HepG2 (cell line): Measurements from ENCODE around the gene DPP6. TPM values are rescaled to one million over a fixed set of nuclear protein-coding genes. Genes with fewer than 3 reads are reported as not detected.

Experiments
- ATAC-seq: fragments of 200-7000 bp; cut with Tn5 transposase; 3 replicates; pipeline ENCODE4 v1.9.1; 2020; ENCODE audit warnings: mild to moderate bottlenecking, moderate library complexity
- BruUV-seq: library from RNA; stranded (reverse); fragments of 400-500 nt; replicated peaks from 2 replicates; lab custom pipeline; 2021; lab: Mats Ljungman, UMichigan
- CTCF ChIA-PET: fragments of 300-600 bp; formaldehyde crosslinking; extraction: SDS; loops from one replicate; lab custom pipeline; 2021; ENCODE audit warnings: low total read pairs, inconsistent platforms, low intra/inter-chr PET ratio; lab: Yijun Ruan, JAX
- POLR2A ChIA-PET: fragments of 350-600 bp; sonication (Branson Sonifier 250); formaldehyde crosslinking; loops from one replicate; lab custom pipeline; 2020; ENCODE audit warnings: antibody characterized with exemption, inconsistent platforms; lab: Yijun Ruan, JAX
- DNase-seq: peaks from one replicate; pipeline ENCODE4 v3.0.0-alpha.2; 2015; ENCODE audit warnings: low spot score
- FAIRE-seq: peaks from 3 replicates; lab custom pipeline; 2011; peaks lifted over from hg19 to GRCh38; lab: Jason Lieb, UNC
- H2AFZ ChIP-seq: one replicate; pipeline ENCODE4 v1.6.1; 2011; ENCODE audit warnings: low read length, inconsistent platforms
- H3K27ac ChIP-seq: fragments of 300-600 bp; 3 replicates; pipeline ENCODE4 v1.8.0; 2011; ENCODE audit warnings: mixed run types, mild to moderate bottlenecking, mixed read lengths, low read length, inconsistent platforms; ENCODE audit not compliant: insufficient read depth; ENCODE audit errors: extremely low read length
- H3K27me3 ChIP-seq, 2 experiments: fragments of 200-600 bp in 1 of 2; 2 replicates in 1 of 2; 3 replicates in 1 of 2; pipeline versions ENCODE4 v1.6.0 to v1.8.0; 2011; ENCODE audit warnings: low read length in 2 of 2, mild to moderate bottlenecking in 2 of 2, moderate library complexity in 2 of 2, inconsistent platforms in 1 of 2; ENCODE audit not compliant: insufficient read depth in 2 of 2, control insufficient read depth in 1 of 2
- H3K36me3 ChIP-seq, 2 experiments: fragments of 200-600 bp in 1 of 2; replicated peaks in 1 of 2; 2 replicates in 1 of 2; 3 replicates in 1 of 2; pipeline versions ENCODE4 v1.5.1 to v1.8.0; 2011; ENCODE audit warnings: low read length in 2 of 2, inconsistent platforms in 1 of 2; ENCODE audit not compliant: insufficient read depth in 2 of 2, control insufficient read depth in 1 of 2
- H3K4me1 ChIP-seq: 2 replicates; pipeline ENCODE4 v1.5.1; 2012; ENCODE audit warnings: low read length, inconsistent platforms; ENCODE audit not compliant: insufficient read depth
- H3K4me2 ChIP-seq: 2 replicates; pipeline ENCODE4 v1.6.0; 2011; ENCODE audit warnings: low read depth, low read length, inconsistent platforms
- H3K4me3 ChIP-seq, 3 experiments: fragments of 200-600 bp in 1 of 3; sonication (generic), shearing (Covaris generic) in 1 of 3; replicated peaks in 1 of 3; 2 replicates each; pipeline ENCODE4 v1.5.1; 2011 to 2016; ENCODE audit warnings: low read length in 3 of 3, inconsistent platforms in 2 of 3, low read depth in 2 of 3, mild to moderate bottlenecking in 2 of 3, control low read depth in 1 of 3, mixed read lengths in 1 of 3; ENCODE audit not compliant: insufficient read depth in 1 of 3
- H3K79me2 ChIP-seq: one replicate; pipeline ENCODE4 v1.6.1; 2011; ENCODE audit warnings: low read length, inconsistent platforms; ENCODE audit not compliant: insufficient read depth
- H3K9ac ChIP-seq: 2 replicates; pipeline ENCODE4 v1.6.0; 2011; ENCODE audit warnings: mild to moderate bottlenecking, low read depth, low read length, inconsistent platforms; ENCODE audit not compliant: insufficient read depth
- H3K9me3 ChIP-seq: 2 replicates; pipeline ENCODE4 v1.5.1; 2012; ENCODE audit warnings: mild to moderate bottlenecking, low read length
- H4K20me1 ChIP-seq: 2 replicates; pipeline ENCODE4 v1.6.0; 2011; ENCODE audit warnings: inconsistent platforms, mild to moderate bottlenecking, low read length, moderate library complexity; ENCODE audit not compliant: insufficient read depth
- FOXK1 ChIP-seq: sonication (generic); formaldehyde crosslinking; IDR thresholded peaks from 2 replicates; pipeline ENCODE4 v1.4.0; 2020; ENCODE audit warnings: low read depth, missing genetic modification reagents, borderline replicate concordance
- JUND ChIP-seq: sonication (generic); formaldehyde crosslinking; IDR thresholded peaks from 2 replicates; pipeline ENCODE4 v1.8.0; 2022; ENCODE audit warnings: mild to moderate bottlenecking, missing genetic modification reagents
- MYNN ChIP-seq: sonication (generic); formaldehyde crosslinking; IDR thresholded peaks from 2 replicates; pipeline ENCODE4 v1.4.0; 2020; ENCODE audit warnings: mild to moderate bottlenecking, low read depth, missing genetic modification reagents
- PHF20 ChIP-seq: sonication (generic); formaldehyde crosslinking; IDR thresholded peaks from 2 replicates; pipeline ENCODE4 v1.5.0; 2020; ENCODE audit warnings: mild to moderate bottlenecking, missing genetic modification reagents
- POLR2AphosphoS5 ChIP-seq: IDR thresholded peaks from 2 replicates; pipeline ENCODE4 v1.6.1; 2012; ENCODE audit warnings: low read depth, low read length
- ZNF496 ChIP-seq: sonication (generic); formaldehyde crosslinking; IDR thresholded peaks from 2 replicates; pipeline ENCODE4 v1.8.1; 2023; ENCODE audit warnings: mild to moderate bottlenecking, moderate library complexity, missing genetic modification reagents; ENCODE audit not compliant: insufficient replicate concordance
- ZNF549 ChIP-seq: sonication (generic); formaldehyde crosslinking; IDR thresholded peaks from 2 replicates; pipeline ENCODE4 v1.5.0; 2020; ENCODE audit warnings: missing genetic modification reagents
- WGBS: methylation state at CpG from one replicate; pipeline ENCODE4 v1.1.6; 2017; ENCODE audit warnings: low lambda C conversion rate; 5-methylcytosine and 5-hydroxymethylcytosine counted together
- in situ Hi-C: cut with HindIII; loops from 2 replicates; pipeline ENCODE4 v1.10.0; 2017; ENCODE audit warnings: low pct_unique_long_range_greater_than_20kb; ENCODE audit not compliant: extremely low pct_ligation_motif_present
- intact Hi-C: fragments of 100-400 bp; cut with micrococcal nuclease; formaldehyde crosslinking; loops from one replicate; pipeline ENCODE4 v1.10.0; 2022; ENCODE audit not compliant: unreplicated experiment
- polyA plus RNA-seq, 8 experiments: library from polyadenylated mRNA; depleted of rRNA in 3 of 8; stranded (reverse) in 7 of 8; unstranded in 1 of 8; fragments of >200 nt; fragmentation: Illumina TruSeq in 4 of 8; extraction: Trizol in 4 of 8; gene quantifications; 2 replicates each; pipeline versions ENCODE4 v1.2.1 to v1.2.3, GENCODE V29; 2011 to 2016; ENCODE audit warnings: low read depth in 4 of 8, missing spikeins in 1 of 8, mixed read lengths in 1 of 8; ENCODE audit not compliant: insufficient read depth in 1 of 8
- total RNA-seq, 5 experiments: library from RNA; depleted of rRNA; stranded (reverse); fragments of >200 nt; fragmentation: Illumina TruSeq; extraction: Trizol; gene quantifications; 2 replicates each; pipeline ENCODE4 v1.2.3, GENCODE V29; 2016; ENCODE audit warnings: low read depth in 1 of 5
- TF ChIP-seq, protein P1 (sequence below): sonication (generic); formaldehyde crosslinking; IDR thresholded peaks from 2 replicates; pipeline ENCODE4 v1.4.0; 2020; ENCODE audit warnings: missing genetic modification reagents
- TF ChIP-seq, protein P2 (sequence below): sonication (generic); formaldehyde crosslinking; IDR thresholded peaks from 2 replicates; pipeline ENCODE4 v1.4.0; 2020; ENCODE audit warnings: mild to moderate bottlenecking, low read depth, missing genetic modification reagents
- TF ChIP-seq, protein P3 (sequence below): sonication (generic); formaldehyde crosslinking; IDR thresholded peaks from 2 replicates; pipeline ENCODE4 v1.4.0; 2020; ENCODE audit warnings: missing genetic modification reagents, borderline replicate concordance
- TF ChIP-seq, protein P4 (sequence below): sonication (generic); formaldehyde crosslinking; IDR thresholded peaks from 2 replicates; pipeline ENCODE4 v1.5.0; 2020; ENCODE audit warnings: missing genetic modification reagents

DPP6 gene
- total and polyA plus RNA-seq, 2 of the 13 experiments (the other 11 are each of a cell fraction or from before 2014, with no cell fraction given): not detected

DNA sequence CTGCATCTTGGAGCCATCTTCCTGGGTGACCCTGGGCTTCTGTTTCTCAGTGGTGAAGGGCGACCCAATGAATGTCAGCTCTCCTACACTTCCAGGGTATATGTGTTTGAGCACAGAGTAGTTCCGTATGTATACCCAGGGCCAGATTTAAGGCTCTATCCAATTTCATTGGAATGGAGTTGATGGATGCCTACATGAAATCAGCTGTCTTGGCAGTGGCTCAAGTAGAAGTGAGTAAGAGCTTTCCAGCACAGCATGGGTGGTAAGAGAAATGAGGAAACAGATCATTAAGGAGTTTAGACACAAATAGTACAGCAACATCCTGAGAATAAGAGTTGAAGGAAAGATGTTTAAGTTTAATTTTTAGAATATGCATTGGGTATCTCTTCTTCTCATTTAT lies 517.7 kb downstream of the DPP6 start:
- in situ Hi-C loops: no loop called here
- TF ChIP-seq, protein P1, sequence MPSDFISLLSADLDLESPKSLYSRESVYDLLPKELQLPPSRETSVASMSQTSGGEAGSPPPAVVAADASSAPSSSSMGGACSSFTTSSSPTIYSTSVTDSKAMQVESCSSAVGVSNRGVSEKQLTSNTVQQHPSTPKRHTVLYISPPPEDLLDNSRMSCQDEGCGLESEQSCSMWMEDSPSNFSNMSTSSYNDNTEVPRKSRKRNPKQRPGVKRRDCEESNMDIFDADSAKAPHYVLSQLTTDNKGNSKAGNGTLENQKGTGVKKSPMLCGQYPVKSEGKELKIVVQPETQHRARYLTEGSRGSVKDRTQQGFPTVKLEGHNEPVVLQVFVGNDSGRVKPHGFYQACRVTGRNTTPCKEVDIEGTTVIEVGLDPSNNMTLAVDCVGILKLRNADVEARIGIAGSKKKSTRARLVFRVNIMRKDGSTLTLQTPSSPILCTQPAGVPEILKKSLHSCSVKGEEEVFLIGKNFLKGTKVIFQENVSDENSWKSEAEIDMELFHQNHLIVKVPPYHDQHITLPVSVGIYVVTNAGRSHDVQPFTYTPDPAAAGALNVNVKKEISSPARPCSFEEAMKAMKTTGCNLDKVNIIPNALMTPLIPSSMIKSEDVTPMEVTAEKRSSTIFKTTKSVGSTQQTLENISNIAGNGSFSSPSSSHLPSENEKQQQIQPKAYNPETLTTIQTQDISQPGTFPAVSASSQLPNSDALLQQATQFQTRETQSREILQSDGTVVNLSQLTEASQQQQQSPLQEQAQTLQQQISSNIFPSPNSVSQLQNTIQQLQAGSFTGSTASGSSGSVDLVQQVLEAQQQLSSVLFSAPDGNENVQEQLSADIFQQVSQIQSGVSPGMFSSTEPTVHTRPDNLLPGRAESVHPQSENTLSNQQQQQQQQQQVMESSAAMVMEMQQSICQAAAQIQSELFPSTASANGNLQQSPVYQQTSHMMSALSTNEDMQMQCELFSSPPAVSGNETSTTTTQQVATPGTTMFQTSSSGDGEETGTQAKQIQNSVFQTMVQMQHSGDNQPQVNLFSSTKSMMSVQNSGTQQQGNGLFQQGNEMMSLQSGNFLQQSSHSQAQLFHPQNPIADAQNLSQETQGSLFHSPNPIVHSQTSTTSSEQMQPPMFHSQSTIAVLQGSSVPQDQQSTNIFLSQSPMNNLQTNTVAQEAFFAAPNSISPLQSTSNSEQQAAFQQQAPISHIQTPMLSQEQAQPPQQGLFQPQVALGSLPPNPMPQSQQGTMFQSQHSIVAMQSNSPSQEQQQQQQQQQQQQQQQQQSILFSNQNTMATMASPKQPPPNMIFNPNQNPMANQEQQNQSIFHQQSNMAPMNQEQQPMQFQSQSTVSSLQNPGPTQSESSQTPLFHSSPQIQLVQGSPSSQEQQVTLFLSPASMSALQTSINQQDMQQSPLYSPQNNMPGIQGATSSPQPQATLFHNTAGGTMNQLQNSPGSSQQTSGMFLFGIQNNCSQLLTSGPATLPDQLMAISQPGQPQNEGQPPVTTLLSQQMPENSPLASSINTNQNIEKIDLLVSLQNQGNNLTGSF (CRISPR knock-in tag): no peak
- TF ChIP-seq ZNF549 (CRISPR knock-in tag) (no peak), PHF20 (CRISPR knock-in tag) (no peak), MYNN (CRISPR knock-in tag) (no peak), POLR2AphosphoS5 (no peak), JUND (CRISPR knock-in tag) (no peak), ZNF496 (CRISPR knock-in tag) (no peak), FOXK1 (CRISPR knock-in tag) (no peak)
- TF ChIP-seq, protein P2, sequence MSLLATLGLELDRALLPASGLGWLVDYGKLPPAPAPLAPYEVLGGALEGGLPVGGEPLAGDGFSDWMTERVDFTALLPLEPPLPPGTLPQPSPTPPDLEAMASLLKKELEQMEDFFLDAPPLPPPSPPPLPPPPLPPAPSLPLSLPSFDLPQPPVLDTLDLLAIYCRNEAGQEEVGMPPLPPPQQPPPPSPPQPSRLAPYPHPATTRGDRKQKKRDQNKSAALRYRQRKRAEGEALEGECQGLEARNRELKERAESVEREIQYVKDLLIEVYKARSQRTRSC (CRISPR knock-in tag): no peak
- TF ChIP-seq, protein P3, sequence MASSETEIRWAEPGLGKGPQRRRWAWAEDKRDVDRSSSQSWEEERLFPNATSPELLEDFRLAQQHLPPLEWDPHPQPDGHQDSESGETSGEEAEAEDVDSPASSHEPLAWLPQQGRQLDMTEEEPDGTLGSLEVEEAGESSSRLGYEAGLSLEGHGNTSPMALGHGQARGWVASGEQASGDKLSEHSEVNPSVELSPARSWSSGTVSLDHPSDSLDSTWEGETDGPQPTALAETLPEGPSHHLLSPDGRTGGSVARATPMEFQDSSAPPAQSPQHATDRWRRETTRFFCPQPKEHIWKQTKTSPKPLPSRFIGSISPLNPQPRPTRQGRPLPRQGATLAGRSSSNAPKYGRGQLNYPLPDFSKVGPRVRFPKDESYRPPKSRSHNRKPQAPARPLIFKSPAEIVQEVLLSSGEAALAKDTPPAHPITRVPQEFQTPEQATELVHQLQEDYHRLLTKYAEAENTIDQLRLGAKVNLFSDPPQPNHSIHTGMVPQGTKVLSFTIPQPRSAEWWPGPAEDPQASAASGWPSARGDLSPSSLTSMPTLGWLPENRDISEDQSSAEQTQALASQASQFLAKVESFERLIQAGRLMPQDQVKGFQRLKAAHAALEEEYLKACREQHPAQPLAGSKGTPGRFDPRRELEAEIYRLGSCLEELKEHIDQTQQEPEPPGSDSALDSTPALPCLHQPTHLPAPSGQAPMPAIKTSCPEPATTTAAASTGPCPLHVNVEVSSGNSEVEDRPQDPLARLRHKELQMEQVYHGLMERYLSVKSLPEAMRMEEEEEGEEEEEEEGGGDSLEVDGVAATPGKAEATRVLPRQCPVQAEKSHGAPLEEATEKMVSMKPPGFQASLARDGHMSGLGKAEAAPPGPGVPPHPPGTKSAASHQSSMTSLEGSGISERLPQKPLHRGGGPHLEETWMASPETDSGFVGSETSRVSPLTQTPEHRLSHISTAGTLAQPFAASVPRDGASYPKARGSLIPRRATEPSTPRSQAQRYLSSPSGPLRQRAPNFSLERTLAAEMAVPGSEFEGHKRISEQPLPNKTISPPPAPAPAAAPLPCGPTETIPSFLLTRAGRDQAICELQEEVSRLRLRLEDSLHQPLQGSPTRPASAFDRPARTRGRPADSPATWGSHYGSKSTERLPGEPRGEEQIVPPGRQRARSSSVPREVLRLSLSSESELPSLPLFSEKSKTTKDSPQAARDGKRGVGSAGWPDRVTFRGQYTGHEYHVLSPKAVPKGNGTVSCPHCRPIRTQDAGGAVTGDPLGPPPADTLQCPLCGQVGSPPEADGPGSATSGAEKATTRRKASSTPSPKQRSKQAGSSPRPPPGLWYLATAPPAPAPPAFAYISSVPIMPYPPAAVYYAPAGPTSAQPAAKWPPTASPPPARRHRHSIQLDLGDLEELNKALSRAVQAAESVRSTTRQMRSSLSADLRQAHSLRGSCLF (CRISPR knock-in tag): no peak
- TF ChIP-seq, protein P4, sequence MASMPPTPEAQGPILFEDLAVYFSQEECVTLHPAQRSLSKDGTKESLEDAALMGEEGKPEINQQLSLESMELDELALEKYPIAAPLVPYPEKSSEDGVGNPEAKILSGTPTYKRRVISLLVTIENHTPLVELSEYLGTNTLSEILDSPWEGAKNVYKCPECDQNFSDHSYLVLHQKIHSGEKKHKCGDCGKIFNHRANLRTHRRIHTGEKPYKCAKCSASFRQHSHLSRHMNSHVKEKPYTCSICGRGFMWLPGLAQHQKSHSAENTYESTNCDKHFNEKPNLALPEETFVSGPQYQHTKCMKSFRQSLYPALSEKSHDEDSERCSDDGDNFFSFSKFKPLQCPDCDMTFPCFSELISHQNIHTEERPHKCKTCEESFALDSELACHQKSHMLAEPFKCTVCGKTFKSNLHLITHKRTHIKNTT (CRISPR knock-in tag): no peak
- H3K4me3 ChIP-seq: no peak overlapping the region
- H3K79me2 ChIP-seq: no peaks in the 10 kb centered on the region
- no peak overlapping the region for H3K27ac ChIP-seq
- CTCF ChIA-PET: no interaction called here
- no peak for DNase-seq
- FAIRE-seq: no peak
- H3K4me1 ChIP-seq: no peaks in the 10 kb centered on the region
- POLR2A ChIA-PET: no interaction called here
- 13% methylated on average over 2 of the region's 2 CpGs for WGBS
- ATAC-seq: no peak
- H4K20me1 ChIP-seq: no peaks in the 10 kb centered on the region
- H3K27me3 ChIP-seq: no peaks in the 10 kb centered on the region
- H3K4me2 ChIP-seq: no peak overlapping the region
- H3K36me3 ChIP-seq: no peaks in the 10 kb centered on the region
- H3K9ac ChIP-seq: no peak overlapping the region
- H2AFZ ChIP-seq: no peak overlapping the region
- H3K9me3 ChIP-seq: peaks cover 6% of the 10 kb centered on the region; the same call in 1 of the 2 replicates
- intact Hi-C loops: no loop called here
- no TSS peak for BruUV-seq
